Vagina (tissue), 2 donors: ENCODE measurements around the gene FNBP1L. TPM values are rescaled to one million over a fixed set of nuclear protein-coding genes. Genes with fewer than 3 reads are reported as not detected.

ENCODE experiments used
- DNase-seq, 2 donors: peaks; one replicate each; pipeline ENCODE4 v3.0.0-alpha.2; 2017; ENCODE audit errors: extremely low spot score in 2 of 2
- H3K27ac ChIP-seq: fragments of 200-600 bp; sonication (generic); one replicate; pipeline ENCODE4 v1.5.1; 2019
- H3K27me3 ChIP-seq: fragments of 200-600 bp; sonication (generic); one replicate; pipeline ENCODE4 v1.5.1; 2019
- H3K36me3 ChIP-seq, 2 donors: fragments of 200-600 bp; sonication (generic); one replicate each; pipeline ENCODE4 v1.5.1; 2017 to 2019
- H3K4me1 ChIP-seq: fragments of 200-600 bp; sonication (generic); one replicate; pipeline ENCODE4 v1.5.1; 2019
- H3K4me3 ChIP-seq, 2 donors: fragments of 200-600 bp; sonication (generic); 1 replicate in 1 of 2; 2 replicates in 1 of 2; pipeline ENCODE4 v1.5.1; 2016 to 2019
- H3K9me3 ChIP-seq: fragments of 200-600 bp; sonication (generic); one replicate; pipeline ENCODE4 v1.5.1; 2019
- CTCF ChIP-seq, 3 experiments: fragments of 450-650 bp in 2 of 3; fragments of 200-600 bp in 1 of 3; sonication (generic) in 1 of 3; IDR thresholded peaks; one replicate each; pipeline ENCODE4 v1.5.1; 2017 to 2019; ENCODE audit warnings: antibody characterized with exemption in 3 of 3, mild to moderate bottlenecking in 2 of 3, moderate library complexity in 2 of 3
- POLR2A ChIP-seq, 2 donors: fragments of 450-650 bp; IDR thresholded peaks; one replicate each; pipeline ENCODE4 v1.6.1; 2017; ENCODE audit warnings: antibody characterized with exemption in 2 of 2, mild to moderate bottlenecking in 2 of 2, moderate library complexity in 2 of 2
- POLR2AphosphoS5 ChIP-seq, 2 donors: sonication (generic); formaldehyde crosslinking; IDR thresholded peaks; one replicate each; pipeline ENCODE4 v1.9.0; 2017; ENCODE audit warnings: antibody characterized with exemption in 2 of 2, mild to moderate bottlenecking in 2 of 2, low read depth in 1 of 2; ENCODE audit not compliant: insufficient read depth in 1 of 2
- intact Hi-C: fragments of 100-400 bp; cut with DNase I; formaldehyde crosslinking; loops from one replicate; pipeline ENCODE4 v1.15.1; 2023
- total RNA-seq: library from RNA; depleted of rRNA; stranded (reverse); fragments of >200 nt; gene quantifications from one replicate; pipeline ENCODE4 v1.2.3, GENCODE V29; 2016

Gene FNBP1L
- total RNA-seq, 1 donor from 2014 or later = 16.9 TPM

- peak overlapping the region; percentile 17 for H3K27ac ChIP-seq
- DNase-seq = peak in 1 of 2 donors; percentile 77
- H3K9me3 ChIP-seq = no peaks in the 10 kb centered on the region
- H3K27me3 ChIP-seq = no peaks in the 10 kb centered on the region
- H3K4me3 ChIP-seq = no peak overlapping the region
- peaks cover 0 to 28% of the 10 kb centered on the region in 2 donors for H3K36me3 ChIP-seq
- no peak for TF ChIP-seq POLR2A (IDR thresholded peaks at IDR 0.05)
- intact Hi-C loops = no loop called here
- peaks cover 55% of the 10 kb centered on the region for H3K4me1 ChIP-seq
Measured at GRCh38 chr1:93578433-93578830, 130.5 kb downstream of the FNBP1L start.

DNA sequence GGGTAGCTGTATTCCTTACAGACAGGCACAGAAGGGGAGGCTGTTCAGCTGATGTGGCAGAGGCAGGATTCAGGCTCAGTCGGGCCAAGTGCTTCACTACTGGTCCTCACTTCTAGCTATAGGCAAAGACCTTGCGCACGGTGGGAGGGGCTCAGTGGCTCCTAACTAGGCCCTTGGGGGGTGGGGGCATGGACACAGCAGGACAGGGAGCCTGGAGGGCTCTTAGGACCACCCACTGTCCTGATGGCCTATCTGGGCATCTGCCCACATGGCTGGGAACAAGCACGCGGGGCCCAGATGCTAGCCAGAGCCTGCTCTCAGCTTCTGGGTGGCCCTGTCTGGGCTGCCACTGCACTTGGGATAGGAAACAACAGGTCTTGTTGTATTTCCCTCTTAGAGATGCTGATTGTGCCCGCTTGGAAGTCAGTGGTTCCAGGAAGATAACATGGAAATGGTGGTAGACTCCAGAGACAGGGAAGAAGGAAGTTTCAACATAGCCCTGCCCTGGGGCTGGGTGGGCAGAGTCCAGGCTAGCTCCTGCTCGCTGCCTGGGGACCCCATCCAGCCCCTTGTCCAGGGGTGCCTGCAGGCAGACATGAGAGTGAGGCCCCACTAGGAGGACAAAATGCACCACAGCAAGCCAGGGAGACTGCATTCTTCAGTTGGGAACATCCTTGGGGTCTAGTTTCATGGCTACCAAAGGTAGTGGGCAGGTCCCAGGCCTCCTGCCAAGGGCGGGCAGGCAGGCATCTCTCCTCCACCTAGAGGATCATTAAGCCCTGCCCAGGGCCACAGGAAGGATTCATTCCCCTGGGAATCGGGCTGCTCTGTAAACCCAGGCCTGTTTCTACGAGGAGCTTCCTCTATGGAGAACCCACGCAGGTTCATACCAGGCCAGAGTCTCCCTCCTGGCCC, 131.2 kb downstream of the FNBP1L start:
- intact Hi-C loops = no loop called here
- H3K4me1 ChIP-seq = peaks cover 62% of the 10 kb centered on the region
- H3K9me3 ChIP-seq = no peaks in the 10 kb centered on the region
- H3K27me3 ChIP-seq = no peaks in the 10 kb centered on the region
- TF ChIP-seq CTCF (IDR thresholded peaks at IDR 0.05) (no peak), POLR2A (IDR thresholded peaks at IDR 0.05) (no peak), POLR2AphosphoS5 (IDR thresholded peaks at IDR 0.05; ENCODE audit: insufficient read depth in 1 of 2, low read depth in 1 of 2) (no peak)
- peaks cover 0 to 26% of the 10 kb centered on the region in 2 donors for H3K36me3 ChIP-seq
- H3K4me3 ChIP-seq = no peak overlapping the region
- peak in 1 of 2 donors; percentile 84 for DNase-seq
- peak overlapping the region; percentile 91 for H3K27ac ChIP-seq

DNA sequence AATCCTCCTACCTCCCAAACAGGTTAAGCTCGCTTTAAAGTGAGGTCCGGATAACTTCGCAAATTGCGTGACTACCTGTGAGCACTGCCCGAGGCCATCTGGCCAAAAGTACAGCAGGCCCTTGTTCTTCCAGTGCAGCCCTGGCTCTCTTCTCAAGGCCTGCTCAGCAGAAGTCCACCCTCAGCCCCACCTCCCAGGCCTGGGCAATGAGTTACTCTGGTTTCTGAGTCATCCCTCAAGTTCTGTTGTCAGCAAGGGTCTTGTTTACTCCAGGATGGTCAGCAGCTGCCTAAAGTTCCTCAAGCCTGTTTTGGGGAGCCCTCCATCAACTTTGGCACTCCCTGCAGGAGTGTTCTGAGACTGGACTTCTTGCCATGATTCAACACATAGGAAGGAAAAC, 132.0 kb downstream of the FNBP1L start:
- Histone ChIP-seq H3K36me3 (peaks cover 0 to 22% of the 10 kb centered on the region in 2 donors), H3K4me3 (no peak overlapping the region), H3K27me3 (no peaks in the 10 kb centered on the region), H3K4me1 (peaks cover 68% of the 10 kb centered on the region), H3K9me3 (no peaks in the 10 kb centered on the region), H3K27ac (peak overlapping the region; percentile 91)
- DNase-seq = peak in 1 of 2 donors; percentile 94
- TF ChIP-seq CTCF (IDR thresholded peaks at IDR 0.05) (no peak), POLR2A (IDR thresholded peaks at IDR 0.05) (no peak), POLR2AphosphoS5 (IDR thresholded peaks at IDR 0.05; ENCODE audit: insufficient read depth in 1 of 2, low read depth in 1 of 2) (peak; percentile 36 to 61)
- intact Hi-C loops = no loop called here

- Histone ChIP-seq H3K4me1 (peaks cover 66% of the 10 kb centered on the region), H3K27ac (peak overlapping the region; percentile 5), H3K27me3 (no peaks in the 10 kb centered on the region), H3K36me3 (peaks cover 0 to 14% of the 10 kb centered on the region in 2 donors), H3K4me3 (no peak overlapping the region), H3K9me3 (no peaks in the 10 kb centered on the region)
- DNase-seq = peak in 1 of 2 donors; percentile 67
- intact Hi-C loops = no loop called here
- TF ChIP-seq POLR2A (IDR thresholded peaks at IDR 0.05) (no peak), POLR2AphosphoS5 (IDR thresholded peaks at IDR 0.05; ENCODE audit: insufficient read depth in 1 of 2, low read depth in 1 of 2) (no peak), CTCF (IDR thresholded peaks at IDR 0.05) (no peak)
Measured at GRCh38 chr1:93581917-93582850, 134.3 kb downstream of the FNBP1L start.

DNA sequence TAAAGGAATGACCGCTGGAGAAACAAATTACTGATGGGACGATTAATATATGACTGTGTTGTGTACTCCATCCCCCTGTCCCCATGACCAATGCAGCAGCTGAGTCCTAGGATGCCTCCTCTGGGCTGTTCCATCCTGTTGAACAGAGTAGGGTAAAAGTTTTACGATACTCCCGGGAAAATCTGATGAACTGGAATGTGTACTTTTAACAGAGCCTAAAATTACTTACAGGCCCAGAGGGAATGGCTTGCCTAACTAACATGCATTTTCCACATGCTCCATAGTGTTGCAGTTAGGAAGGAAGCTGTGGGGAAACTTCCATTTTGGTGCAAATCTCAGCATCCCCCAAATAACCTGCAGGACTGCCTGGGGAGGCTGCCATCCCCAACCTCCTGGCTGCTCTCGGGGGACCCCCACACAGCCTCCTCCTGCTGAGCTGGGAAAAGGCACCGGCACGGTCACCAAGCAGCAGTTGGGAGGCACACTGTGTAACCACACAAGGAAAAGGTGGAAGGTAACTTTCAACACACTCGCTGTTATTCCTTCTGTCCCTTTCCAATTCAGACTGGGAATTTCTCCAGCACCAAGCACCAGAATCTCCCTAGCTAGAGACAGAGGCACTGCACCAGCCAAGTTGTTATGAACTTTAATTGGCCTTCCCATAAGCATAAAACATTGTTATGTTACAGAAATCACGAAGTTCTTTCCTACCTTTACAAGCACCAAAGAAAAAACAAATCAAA, 136.5 kb downstream of the FNBP1L start:
- no peak for DNase-seq
- Histone ChIP-seq H3K4me1 (peaks cover 44% of the 10 kb centered on the region), H3K4me3 (peak overlapping the region in 1 of 2 donors; percentile 9), H3K36me3 (peaks cover 0 to 25% of the 10 kb centered on the region in 2 donors), H3K27me3 (no peaks in the 10 kb centered on the region), H3K9me3 (no peaks in the 10 kb centered on the region), H3K27ac (peak overlapping the region; percentile 79)
- TF ChIP-seq CTCF (IDR thresholded peaks at IDR 0.05) = no peak
- TF ChIP-seq POLR2A (IDR thresholded peaks at IDR 0.05) = no peak
- TF ChIP-seq POLR2AphosphoS5 (IDR thresholded peaks at IDR 0.05; ENCODE audit: insufficient read depth in 1 of 2, low read depth in 1 of 2) = peak; percentile 37 to 71
- intact Hi-C loops = no loop called here
